ENCODE results near the gene IRGQ. TPM values are rescaled to one million over a fixed set of nuclear protein-coding genes. Genes with fewer than 3 reads are reported as not detected.
A peak's percentile ranks its signal among the peaks of the same experiment; 100 is the strongest.

IRGQ gene
- total RNA-seq, 6 experiments from 2014 or later = 9.1 to 18.6 (median 11.0) TPM

DNA sequence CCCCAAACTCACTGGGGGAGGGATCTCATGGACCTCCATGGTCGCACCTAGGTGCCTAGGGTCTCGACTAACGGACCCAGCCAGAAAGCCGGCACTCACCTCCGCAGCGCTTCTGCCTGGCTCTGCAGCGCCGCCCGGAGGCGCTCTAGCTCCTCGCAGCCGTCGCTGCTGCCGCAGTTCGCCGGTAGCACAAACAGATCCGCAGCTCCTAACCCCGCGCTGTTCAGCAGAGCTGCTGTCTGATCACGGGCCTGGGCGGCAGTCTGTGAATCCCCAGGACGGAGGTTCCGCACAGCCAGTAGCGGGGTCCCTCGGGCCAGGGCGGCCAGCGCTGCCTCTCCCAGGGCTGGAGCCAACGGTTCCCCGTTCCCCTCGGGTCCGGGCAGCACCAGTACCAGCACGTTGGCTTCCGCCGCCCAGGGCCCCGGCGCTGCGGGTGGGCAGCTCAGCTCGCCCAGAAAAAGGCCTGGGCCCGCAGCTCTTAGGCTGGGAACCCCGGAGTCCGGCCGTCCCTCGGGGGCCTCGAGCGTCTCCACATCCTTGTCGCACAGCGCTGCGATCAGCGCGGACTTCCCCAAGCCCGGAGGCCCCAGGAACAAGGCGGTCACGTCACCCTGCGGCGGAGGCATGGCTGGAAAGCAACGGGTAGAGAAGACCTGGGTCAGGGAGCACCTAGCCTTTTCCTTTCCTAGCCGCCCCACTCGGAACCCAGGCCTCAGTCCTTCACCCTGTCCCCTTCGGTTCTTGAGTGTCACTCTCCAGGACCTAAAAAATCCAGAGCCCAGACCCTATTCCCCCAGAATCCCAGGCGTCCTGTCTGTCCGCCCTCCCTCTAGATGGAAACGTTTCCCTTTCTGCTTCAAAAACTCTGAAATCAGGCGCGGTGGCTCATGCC, 977 bp downstream of the IRGQ start:
- Histone ChIP-seq H3K4me3 (peak overlapping the region; percentile 57 to 66 (median 61)), H3K9me3 (no peaks in the 10 kb centered on the region), H3K27ac (peak overlapping the region; percentile 70 to 96 (median 92)), H3K27me3 (no peaks in the 10 kb centered on the region), H3K4me1 (peaks cover 0 to 31% (median 10%) of the 10 kb centered on the region in 4 donors), H3K36me3 (peaks cover 0 to 18% (median 3%) of the 10 kb centered on the region in 4 donors)
- intact Hi-C loops (cut with DNase I) = no loop called here
- WGBS (ENCODE audit: insufficient coverage, low coverage, low lambda C conversion rate, missing lambda C conversion rate) = 0% methylated on average over 12 of the region's 64 CpGs
- ATAC-seq = peak; percentile 6 to 33 (median 20)
- DNase-seq = peak; percentile 59 to 73 (median 72)
- TF ChIP-seq, protein P1, sequence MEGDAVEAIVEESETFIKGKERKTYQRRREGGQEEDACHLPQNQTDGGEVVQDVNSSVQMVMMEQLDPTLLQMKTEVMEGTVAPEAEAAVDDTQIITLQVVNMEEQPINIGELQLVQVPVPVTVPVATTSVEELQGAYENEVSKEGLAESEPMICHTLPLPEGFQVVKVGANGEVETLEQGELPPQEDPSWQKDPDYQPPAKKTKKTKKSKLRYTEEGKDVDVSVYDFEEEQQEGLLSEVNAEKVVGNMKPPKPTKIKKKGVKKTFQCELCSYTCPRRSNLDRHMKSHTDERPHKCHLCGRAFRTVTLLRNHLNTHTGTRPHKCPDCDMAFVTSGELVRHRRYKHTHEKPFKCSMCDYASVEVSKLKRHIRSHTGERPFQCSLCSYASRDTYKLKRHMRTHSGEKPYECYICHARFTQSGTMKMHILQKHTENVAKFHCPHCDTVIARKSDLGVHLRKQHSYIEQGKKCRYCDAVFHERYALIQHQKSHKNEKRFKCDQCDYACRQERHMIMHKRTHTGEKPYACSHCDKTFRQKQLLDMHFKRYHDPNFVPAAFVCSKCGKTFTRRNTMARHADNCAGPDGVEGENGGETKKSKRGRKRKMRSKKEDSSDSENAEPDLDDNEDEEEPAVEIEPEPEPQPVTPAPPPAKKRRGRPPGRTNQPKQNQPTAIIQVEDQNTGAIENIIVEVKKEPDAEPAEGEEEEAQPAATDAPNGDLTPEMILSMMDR (IDR thresholded peaks at IDR 0.05) = peak; percentile 56 to 72 (median 64)
- TF ChIP-seq POLR2A (IDR thresholded peaks at IDR 0.05) = peak; percentile 26

DNA sequence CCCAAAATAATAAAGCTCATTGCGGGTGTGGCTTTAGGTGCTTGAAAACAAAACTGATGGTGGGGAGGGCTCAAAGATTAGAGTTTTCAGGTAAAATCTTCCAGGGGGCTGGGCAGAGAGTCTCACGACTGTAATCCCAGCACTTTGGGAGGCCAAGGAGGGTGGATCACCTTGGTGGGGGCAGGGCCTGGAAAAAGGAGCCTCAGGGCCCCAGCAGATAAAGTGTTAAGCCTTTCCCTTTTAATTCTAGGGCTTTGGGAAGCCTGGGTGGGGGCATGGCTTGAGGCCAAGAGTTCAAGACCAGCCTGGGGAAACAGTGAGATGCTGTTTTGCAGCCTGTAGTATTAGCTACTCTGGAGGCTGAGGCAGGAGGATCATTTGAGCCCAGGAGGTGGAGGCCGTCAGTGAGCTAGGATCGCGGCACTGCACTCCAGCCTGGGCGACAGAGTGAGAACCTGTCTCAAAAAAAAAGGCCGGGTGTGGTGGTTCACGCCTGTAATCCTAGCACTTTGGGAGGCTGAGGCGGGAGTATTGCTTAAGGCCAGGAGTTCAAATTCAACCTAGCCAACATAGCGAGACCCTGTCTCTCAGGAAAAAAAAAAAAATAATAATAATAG, 1.7 kb downstream of the IRGQ start:
- no peaks in the 10 kb centered on the region for H3K27me3 ChIP-seq
- WGBS (ENCODE audit: insufficient coverage, low coverage, low lambda C conversion rate, missing lambda C conversion rate) = 83% methylated on average over 8 of the region's 10 CpGs
- no peak for ATAC-seq
- peak overlapping the region in 2 of 3 donors; percentile 70 to 96 for H3K27ac ChIP-seq
- TF ChIP-seq, protein P1 (IDR thresholded peaks at IDR 0.05) = no peak
- TF ChIP-seq POLR2A (IDR thresholded peaks at IDR 0.05) = no peak
- intact Hi-C loops (cut with DNase I) = no loop called here
- peak overlapping the region; percentile 57 to 66 (median 61) for H3K4me3 ChIP-seq
- no peaks in the 10 kb centered on the region for H3K9me3 ChIP-seq
- peaks cover 0 to 31% (median 10%) of the 10 kb centered on the region in 4 donors for H3K4me1 ChIP-seq
- no peak for DNase-seq
- peaks cover 0 to 14% (median 3%) of the 10 kb centered on the region in 4 donors for H3K36me3 ChIP-seq

DNA sequence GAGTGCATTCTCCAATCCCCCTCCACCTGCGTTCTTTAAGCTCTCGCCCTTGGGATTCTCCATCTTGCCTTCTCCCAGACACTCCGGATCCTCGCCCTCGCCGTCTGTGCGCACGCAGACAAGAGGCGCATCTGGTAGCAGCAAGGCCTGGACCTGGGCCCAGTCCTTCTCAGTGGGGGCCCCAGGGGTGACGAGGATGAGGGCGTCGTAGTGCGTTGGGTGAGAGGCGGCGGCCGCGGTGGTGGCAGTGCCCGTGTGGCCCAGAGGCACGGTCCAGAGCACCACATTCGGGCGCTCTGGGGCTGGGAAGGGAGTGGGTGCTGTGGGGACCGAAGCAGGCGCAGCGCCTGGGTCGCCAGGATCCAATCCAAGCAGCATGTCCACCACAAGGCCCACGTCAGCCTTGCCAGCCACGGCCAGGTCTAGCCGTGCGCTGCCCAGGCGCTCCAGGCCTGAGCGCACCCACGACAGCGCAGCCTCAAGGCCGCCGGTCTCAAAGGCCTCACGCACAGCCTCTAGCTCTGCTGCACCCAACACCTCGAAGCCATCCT, 3.1 kb downstream of the IRGQ start:
- intact Hi-C loops (cut with DNase I) = no loop called here
- TF ChIP-seq POLR2A (IDR thresholded peaks at IDR 0.05) = no peak
- TF ChIP-seq, protein P1 (IDR thresholded peaks at IDR 0.05) = no peak
- no peak for ATAC-seq
- DNase-seq = no peak
- H3K36me3 ChIP-seq = peaks cover 0 to 11% (median 2%) of the 10 kb centered on the region in 4 donors
- H3K27ac ChIP-seq = no peak overlapping the region
- peaks cover 0 to 26% (median 10%) of the 10 kb centered on the region in 4 donors for H3K4me1 ChIP-seq
- 96% methylated on average over 9 of the region's 37 CpGs for WGBS (ENCODE audit: insufficient coverage, low coverage, low lambda C conversion rate, missing lambda C conversion rate)
- no peaks in the 10 kb centered on the region for H3K27me3 ChIP-seq
- no peak overlapping the region for H3K4me3 ChIP-seq
- no peaks in the 10 kb centered on the region for H3K9me3 ChIP-seq

DNA sequence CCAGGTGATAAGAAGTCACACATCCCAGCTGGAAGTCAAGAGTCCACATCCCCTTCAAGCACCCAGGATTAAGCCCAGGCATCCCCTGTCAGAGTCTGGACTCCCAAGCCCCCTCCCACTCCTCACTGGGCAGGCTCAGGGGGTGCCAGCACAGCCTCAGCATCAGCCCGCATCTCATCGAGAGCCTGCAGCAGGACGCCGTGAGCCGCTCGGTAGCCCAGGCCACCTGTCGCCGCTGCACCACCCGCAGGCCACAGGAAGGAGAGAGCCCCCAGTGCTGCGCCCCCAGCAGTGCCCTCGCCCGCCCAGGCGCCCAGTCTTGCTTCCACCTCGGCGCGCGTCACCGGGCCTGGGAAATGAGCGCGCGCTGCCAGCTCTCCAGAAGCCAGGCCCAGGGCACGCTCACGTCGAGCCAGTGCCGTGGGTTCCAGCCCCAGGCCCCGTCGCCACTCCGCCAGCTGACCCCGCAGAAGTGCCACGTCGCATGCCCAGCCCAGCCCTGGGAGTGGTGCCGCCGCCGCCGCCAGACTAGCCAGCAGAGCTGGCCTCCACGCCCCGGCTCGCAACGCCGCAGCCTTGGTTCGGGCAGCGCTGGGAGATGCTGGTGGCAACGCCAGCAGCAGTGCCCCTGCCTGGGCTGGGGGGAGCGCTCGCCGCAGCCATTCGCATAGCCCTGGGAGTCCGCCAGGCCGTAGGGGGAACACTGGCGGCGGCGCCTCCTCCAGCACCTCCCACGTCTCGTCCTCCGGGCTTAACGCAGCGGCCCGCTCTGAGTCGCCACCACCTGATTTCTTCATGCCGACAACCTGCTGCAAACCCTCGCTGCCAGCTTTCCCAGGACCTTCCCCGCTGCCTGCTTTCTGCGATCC, 3.8 kb downstream of the IRGQ start:
- 100% methylated on average over 2 of the region's 63 CpGs for WGBS (ENCODE audit: insufficient coverage, low coverage, low lambda C conversion rate, missing lambda C conversion rate)
- Histone ChIP-seq H3K27me3 (no peaks in the 10 kb centered on the region), H3K4me3 (no peak overlapping the region), H3K9me3 (no peaks in the 10 kb centered on the region), H3K27ac (no peak overlapping the region), H3K36me3 (peaks cover 0 to 11% (median 2%) of the 10 kb centered on the region in 4 donors), H3K4me1 (peaks cover 0 to 19% (median 8%) of the 10 kb centered on the region in 4 donors)
- ATAC-seq = no peak
- no peak for DNase-seq
- intact Hi-C loops (cut with DNase I) = no loop called here
- no peak for TF ChIP-seq POLR2A (IDR thresholded peaks at IDR 0.05)
- TF ChIP-seq, protein P1 (IDR thresholded peaks at IDR 0.05) = no peak
